Regular cardiac myocyte (primary cell): ENCODE data around the gene TM9SF4. TPM values are rescaled to one million over a fixed set of nuclear protein-coding genes. Genes with fewer than 3 reads are reported as not detected.

Experiments
- total RNA-seq: library from RNA; depleted of rRNA; stranded (reverse); fragments of >200 nt; gene quantifications from 2 replicates; pipeline ENCODE4 v1.2.3, GENCODE V29; 2014

Gene TM9SF4
- total RNA-seq, result 30.1 and 33.3 TPM in 2 replicates

GRCh38 chr20:32109392-32110172 is at the start of gene TM9SF4:
Gene TM9SF4 (plus strand): TSS chr20:32109714. CDS start chr20:32109741, 27 bp downstream.

GRCh38 chr20:32207626-32208498 is 98.3 kb downstream of the TM9SF4 start, which contains the start of the genes PLAGL2 and POFUT1:
Gene PLAGL2 (minus strand): TSS chr20:32207743. CDS start chr20:32202178, 5,565 bp downstream.
Gene POFUT1 (plus strand): TSS chr20:32207880. CDS start chr20:32207942, 62 bp downstream.

Other genes starting within 250 kb of the TM9SF4 start
- gene DUSP15, start 239.2 kb upstream of the TM9SF4 start, total RNA-seq, result 0.56 TPM in 1 of 2 replicates, not detected in the other
- 0.28 TPM in 1 of 2 replicates, not detected in the other for gene TTLL9, start 239.1 kb upstream of the TM9SF4 start, total RNA-seq
- 3.7 and 8.4 TPM in 2 replicates for gene PDRG1, start 157.7 kb upstream of the TM9SF4 start, total RNA-seq
- gene XKR7, start 141.6 kb upstream of the TM9SF4 start, total RNA-seq, result under 0.01 TPM in 1 of 2 replicates, not detected in the other
- under 0.01 TPM in 1 of 2 replicates, not detected in the other for gene CCM2L, start 99.3 kb upstream of the TM9SF4 start, total RNA-seq
- not detected in 2 replicates for gene HCK, start 57.5 kb upstream of the TM9SF4 start, total RNA-seq
- 0.85 and 1.5 TPM in 2 replicates for gene PLAGL2, start 98.0 kb downstream of the TM9SF4 start, total RNA-seq
- 43.1 and 53.3 TPM in 2 replicates for gene POFUT1, start 98.2 kb downstream of the TM9SF4 start, total RNA-seq
- gene KIF3B, start 167.9 kb downstream of the TM9SF4 start, total RNA-seq, result 32.7 and 44.7 TPM in 2 replicates
- gene ASXL1, start 248.6 kb downstream of the TM9SF4 start, total RNA-seq, result 29.5 and 35.5 TPM in 2 replicates